HG03432 (cell line): Measurements from ENCODE around the gene ZNF239.
"Not testable (repeated sequence)": the region's sequence is repeated elsewhere in the genome, so short reads cannot be mapped to it uniquely, and the experiment has no call there.

Source experiments
- ATAC-seq: cut with Tn5 transposase; IDR thresholded peaks from one replicate; pipeline ENCODE4 v1.9.1; 2021; ENCODE audit warnings: mild to moderate bottlenecking, moderate library complexity; ENCODE audit not compliant: unreplicated experiment

ZNF239 gene

GRCh38 chr10:43584051-43584450 is 9.6 kb upstream of the ZNF239 start:
- no peak for ATAC-seq

- no peak for ATAC-seq
These were observed 2.2 kb upstream of the ZNF239 start for GRCh38 chr10:43576580-43576979.

- no peak for ATAC-seq
These were observed 1.6 kb upstream of the ZNF239 start for GRCh38 chr10:43576062-43576461.

GRCh38 chr10:43574906-43575305 is 490 bp upstream of the ZNF239 start:
- no peak for ATAC-seq

- ATAC-seq = no peak
These were observed 991 bp downstream of the ZNF239 start for GRCh38 chr10:43573250-43574000.

GRCh38 chr10:43570971-43571370 is 3.4 kb downstream of the ZNF239 start:
- no peak for ATAC-seq

- ATAC-seq = no peak
These were observed 4.7 kb downstream of the ZNF239 start for GRCh38 chr10:43569681-43570080.

- ATAC-seq = no peak
These were observed 17.2 kb downstream of the ZNF239 start for GRCh38 chr10:43557214-43557613.

- not testable (repeated sequence) for ATAC-seq
These were observed 30.7 kb downstream of the ZNF239 start for GRCh38 chr10:43543746-43544145.

- ATAC-seq = no peak
These were observed 49.8 kb downstream of the ZNF239 start for GRCh38 chr10:43524434-43525247.
